GM21390 (cell line): ENCODE results near the gene NAV2.
"Not testable (repeated sequence)": the region's sequence is repeated elsewhere in the genome, so short reads cannot be mapped to it uniquely, and the experiment has no call there.

Experiments
- ATAC-seq: cut with Tn5 transposase; IDR thresholded peaks from one replicate; pipeline ENCODE4 v1.9.1; 2021; ENCODE audit not compliant: unreplicated experiment

NAV2 gene

DNA sequence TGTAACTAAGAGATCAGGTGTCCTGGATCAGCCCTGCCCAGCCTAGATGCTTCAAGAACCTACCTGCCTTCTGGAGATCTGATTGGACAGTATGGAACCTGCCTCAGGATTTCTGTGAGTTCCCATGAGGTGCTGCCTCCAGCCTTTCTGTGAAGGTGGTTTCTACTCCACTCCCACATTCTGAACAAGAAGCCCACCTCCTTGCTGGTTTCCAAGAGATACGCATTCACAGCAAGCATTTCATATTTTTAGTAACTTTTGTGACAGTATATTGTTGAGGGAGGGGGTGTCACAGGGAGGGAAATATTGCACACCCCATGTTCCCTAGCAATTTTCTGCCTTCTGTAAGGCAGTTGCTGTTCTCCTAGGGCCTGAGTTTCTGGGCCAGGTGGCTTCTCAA is 204.4 kb downstream of the NAV2 start:
- no peak for ATAC-seq

DNA sequence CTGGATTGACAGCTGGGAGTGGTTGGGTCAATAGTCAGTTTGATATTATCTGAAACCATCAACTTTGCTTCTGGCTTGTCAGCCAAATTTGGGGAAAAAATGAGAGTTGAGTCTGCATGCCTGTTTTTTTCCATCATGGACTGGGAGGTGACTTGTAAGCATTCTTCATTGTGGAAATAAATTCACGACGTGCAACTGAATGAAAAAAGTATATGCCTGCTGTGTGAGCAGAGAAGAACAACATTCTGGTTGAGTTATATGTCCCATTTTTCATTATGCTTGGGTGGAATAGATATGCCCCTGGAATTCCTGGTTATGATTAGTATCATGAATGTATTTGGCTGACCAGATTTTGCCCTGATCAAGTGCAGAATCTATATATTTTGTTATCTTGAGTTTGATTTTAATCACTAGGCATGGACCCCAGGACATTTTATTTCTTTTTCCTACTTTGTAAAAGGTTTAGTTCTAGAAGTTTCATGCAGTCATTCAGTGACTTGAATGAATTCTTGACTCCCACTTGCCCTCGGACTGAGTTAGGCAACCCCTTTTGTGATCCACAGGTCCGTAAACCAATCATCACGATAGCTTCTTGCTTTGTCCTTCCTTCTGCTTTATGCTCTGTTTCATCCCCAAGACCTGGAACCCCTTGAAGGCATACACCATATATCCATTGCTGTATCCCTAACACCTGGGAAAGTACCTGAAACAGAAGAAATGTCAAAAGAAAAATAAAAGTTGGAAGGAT is 205.8 kb downstream of the NAV2 start:
- ATAC-seq, result no peak

DNA sequence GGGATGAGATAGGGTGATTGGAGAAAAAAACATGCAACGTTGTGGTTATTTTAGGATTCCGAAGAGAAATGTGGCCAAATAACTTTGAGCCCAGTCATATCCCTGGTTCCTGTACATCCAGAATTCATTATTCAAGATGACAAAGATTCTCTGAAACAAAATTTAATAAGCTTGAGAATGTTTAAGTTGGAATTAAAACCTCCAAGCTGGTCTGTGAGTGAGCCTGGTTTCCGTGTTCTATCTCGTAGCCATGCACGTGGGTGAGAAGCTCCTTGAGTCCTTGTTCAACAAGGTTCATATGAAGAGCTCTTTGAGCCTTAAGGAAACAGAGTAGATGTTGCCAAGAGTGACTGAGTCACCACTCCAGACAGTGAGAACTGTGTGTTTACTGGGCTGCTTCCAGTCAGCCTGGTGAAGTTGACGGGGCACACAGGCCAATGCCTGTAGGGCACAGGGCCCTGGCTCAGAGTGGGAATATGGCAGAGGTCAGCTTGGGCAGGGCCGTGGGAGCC is 206.5 kb downstream of the NAV2 start:
- ATAC-seq, result no peak

DNA sequence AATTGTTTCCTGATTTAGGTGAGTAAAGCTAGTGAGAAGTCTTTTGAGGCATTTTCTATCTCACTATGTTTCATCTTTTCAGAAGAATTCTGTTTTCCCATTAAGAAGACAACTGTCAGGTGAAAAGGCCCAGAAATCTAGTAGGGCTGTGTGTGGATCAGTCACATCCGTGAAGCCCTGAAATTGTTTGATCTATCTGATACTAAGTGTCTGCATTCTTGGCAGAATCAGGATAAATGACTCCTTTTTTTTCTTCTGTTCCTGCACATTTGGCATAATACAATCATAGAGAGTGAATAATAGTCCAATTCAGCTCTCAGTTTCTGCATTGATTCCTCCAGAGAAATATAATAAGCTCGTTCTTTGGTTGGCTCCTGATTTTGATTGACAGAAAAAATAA is 208.3 kb downstream of the NAV2 start:
- ATAC-seq, result no peak

DNA sequence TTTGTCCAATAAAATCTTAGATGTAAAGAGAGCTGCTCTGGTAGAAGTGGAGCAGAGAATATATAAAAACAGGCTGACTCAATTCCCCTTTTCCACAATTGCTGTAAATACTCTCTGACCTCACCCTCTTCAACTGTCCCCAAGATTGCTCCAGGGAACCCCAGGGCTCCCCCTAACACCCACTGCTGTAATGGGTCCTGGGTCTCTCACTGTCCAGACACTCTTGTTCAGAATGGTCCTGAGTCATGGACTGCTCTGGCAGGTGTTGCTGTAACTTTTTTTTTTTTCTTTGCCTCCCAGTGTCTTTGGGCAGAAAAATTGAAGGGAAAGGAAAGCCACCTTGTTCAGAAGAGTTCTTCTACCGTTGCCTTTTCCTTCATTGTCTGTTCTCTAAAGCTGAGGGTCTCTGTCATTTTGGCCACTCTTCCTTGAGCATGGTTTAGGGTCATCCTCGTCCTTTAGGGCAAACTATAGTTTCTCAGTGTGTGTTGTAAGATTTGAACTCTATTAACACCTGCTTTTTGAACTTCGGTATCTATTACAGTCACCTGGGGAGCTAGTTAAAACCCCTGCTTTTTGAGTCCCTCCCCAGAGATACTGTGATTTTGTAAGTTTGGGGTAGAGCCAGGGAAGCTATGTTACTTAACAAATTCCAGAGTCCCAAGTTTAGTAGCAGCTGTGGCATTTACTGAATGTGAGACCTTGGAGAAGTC is 209.5 kb downstream of the NAV2 start:
- no peak for ATAC-seq

DNA sequence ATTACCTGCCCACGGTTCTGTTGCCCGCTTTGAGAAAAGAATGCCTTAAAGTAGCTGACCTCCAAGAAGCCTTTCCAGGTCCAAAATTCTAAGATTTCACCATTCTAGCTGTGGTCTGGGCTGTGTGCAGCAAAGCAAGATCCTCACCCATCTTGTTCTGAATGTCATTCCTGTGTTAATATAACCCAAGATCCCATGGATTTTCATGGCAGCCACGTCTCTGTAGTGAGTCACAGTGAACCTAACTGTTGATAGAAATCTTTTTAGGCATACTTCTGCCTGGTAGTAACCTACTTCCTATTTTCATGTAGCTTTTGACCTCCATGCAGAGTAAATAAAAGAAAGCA is 210.0 kb downstream of the NAV2 start:
- ATAC-seq, result no peak

DNA sequence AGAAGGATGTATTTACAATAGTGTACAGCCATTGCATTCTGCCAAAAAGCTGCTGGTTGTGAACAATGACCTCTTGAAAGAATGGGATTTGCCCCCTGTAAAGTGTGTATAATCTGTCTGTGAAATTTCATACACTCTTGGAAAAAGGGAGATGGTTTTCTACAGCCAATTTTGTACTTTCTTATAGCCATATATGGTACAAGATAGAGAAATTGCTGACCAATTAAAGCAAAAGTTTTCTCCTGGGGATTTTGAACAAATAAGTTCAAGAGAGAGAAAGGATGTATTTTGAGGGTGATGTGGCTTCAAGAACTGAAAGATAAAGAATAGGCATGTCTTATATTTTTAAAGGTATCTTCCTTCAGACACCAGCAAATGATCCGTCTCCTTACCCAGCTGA is 211.0 kb downstream of the NAV2 start:
- ATAC-seq, result no peak

DNA sequence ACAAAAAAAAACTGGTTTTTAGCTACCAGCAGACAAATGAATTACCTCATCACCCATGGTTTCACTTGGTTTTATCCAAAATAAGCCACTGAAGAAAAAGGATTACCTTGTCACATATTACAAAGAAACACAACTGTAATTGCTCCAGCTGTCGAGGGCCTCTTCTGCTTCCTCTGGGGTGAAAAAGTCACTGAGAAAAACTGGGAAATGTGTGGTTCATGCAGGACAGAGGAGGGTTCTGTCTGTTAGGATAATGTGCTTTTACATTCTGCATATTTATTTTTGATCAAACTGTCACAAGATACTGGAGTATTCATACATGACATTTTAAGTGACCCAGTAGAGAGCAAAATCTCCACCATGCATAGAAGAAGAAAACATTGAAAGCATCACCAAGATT is 211.7 kb downstream of the NAV2 start:
- ATAC-seq, result no peak

DNA sequence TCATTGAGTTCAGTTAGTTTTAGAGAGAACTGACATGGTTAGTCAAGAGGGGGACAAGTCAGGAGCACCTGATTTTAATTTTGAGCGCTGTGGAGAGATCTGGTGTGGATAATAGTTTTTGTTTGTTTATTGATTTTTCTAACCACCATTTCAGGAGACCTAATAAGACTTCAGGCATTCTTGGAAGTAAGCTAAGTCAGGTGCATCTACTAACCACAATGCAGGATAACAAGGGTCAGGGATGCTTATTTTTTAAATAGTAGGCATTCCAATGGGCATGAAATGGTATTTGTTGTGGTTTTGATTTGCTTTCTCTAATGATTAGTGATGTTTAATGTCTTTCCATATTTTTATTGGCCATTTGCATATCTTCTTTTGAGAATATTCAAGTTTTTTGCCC is 212.1 kb downstream of the NAV2 start:
- no peak for ATAC-seq

DNA sequence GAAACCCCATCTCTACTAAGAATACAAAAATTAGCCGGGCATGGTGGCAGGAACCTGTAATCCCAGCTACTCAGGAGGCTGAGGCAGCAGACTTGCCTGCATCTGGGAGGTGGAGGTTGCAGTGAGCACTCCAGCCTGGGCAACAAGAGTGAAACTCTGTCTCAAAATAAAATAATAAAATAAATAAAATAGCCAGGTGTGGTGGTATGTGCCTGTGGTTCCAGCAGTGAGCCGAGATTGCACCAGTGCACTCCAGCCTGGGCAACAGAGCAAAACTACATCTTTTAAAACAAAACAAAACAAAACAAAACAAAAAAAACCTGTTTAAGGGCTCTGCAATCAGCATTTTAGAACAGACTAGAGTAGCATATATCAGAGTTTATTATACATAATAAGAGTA is 214.8 kb downstream of the NAV2 start:
- ATAC-seq, result not testable (repeated sequence)

DNA sequence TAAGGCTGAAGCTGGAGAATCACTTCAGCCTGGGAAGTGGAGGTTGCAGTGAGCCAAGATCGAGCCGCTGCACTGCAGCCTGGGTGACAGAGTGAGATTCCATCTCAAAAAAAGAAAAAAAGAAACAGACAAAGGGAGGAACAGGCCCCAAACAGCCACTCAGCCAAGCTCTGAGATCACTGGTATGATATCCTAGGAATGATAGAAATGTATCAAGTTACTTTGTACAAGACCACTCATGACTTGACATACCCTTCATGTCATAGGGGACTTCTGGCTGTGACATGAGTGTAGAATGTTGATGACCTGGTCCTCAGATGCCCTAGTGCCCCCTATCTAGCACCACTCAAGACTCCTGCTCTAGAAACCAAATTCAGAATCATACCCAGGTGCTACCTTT is 216.5 kb downstream of the NAV2 start:
- no peak for ATAC-seq

DNA sequence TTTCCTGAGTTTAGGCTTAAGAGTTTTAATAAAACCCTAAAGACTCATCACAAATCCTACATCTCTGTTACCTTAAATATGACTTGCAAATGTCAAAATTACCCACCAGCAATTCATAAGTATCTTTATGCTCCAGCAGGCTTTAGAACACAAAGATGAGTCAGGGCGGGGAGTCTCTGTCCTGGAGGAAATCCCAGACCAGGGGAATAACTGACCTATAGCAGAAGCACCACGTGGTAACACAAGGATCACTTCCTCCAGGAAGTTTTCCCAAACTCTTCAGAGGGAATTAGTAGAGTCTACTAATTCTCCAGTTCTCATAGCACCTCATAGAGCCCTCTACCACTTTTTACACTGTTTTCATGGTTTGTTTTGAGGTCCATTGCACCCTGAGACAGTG is 217.0 kb downstream of the NAV2 start:
- ATAC-seq, result no peak

DNA sequence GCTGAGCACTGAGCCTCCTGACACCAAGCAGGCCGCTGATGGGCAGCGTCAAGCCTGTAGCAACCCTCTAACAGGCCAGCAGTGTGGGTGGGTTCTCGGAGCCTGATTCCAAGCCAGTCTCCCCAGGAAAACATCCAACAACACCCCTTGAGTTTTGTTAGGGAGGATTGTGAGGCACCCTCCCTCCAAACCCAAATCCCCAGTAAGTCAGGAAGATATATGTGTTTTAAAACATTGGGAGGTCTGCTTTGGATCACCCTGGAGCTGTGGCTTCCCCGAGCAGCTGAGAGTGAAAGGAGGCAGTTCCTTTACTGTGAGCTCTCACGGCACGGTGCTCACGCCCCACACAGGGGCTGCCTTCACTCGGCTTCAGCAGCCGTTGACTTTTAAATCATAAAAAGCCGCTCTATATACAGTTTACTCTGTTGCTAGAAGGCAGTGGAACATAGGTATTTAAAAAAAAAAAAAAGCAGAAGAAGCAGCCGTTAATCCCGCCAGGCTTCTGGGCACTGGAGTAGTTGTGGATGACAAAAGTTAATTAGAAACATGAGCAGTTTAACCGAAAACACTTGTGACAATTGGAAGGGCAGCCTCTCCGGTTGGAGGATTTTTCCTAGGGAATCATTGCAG is 218.6 kb downstream of the NAV2 start:
- no peak for ATAC-seq

DNA sequence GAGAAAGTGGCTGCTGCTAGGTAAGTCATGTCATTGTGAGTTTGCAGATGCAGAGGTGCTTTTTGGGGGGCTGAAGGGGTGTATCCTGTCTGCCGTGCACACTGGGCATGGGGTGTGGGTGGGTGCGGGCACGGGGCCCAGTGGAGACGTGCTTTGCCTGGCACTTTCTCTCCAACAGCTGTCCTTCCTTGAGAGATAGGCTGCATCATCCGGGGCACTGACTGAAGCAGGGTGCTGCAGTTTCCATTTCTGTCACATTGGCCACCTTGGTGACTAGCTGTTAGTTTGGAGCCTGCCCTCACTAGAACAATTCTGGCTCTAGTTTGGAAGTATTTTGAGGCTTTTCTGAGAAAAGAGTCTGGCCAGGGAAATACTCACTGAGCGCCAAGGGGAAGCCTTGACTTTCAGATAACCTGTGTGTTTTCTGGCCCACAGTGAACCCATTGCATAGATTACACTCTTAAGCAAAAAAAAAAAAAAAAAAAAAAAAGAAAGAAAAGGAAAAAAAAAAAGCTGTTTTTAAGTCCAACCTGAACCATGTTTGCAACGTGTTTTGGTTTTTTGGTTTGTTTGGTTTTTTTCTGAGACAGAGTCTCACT is 219.2 kb downstream of the NAV2 start:
- no peak for ATAC-seq

DNA sequence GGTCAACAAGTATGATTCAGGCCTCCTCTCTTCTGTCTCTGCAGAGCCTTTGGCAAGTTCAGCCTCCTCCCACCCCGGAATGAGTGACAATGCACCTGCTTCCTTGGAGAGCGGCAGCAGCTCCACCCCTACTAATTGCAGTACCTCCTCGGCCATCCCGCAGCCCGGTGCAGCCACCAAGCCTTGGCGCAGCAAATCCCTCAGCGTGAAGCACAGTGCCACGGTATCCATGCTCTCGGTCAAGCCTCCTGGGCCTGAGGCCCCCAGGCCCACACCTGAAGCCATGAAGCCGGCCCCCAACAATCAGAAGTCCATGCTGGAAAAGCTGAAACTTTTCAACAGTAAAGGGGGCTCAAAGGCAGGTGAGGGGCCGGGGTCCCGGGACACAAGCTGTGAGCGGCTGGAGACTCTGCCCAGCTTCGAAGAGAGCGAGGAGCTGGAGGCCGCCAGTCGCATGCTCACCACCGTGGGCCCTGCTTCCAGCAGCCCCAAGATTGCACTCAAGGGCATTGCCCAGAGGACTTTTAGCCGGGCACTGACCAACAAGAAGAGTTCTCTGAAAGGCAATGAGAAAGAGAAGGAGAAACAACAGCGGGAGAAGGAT is 220.6 kb downstream of the NAV2 start:
- no peak for ATAC-seq

DNA sequence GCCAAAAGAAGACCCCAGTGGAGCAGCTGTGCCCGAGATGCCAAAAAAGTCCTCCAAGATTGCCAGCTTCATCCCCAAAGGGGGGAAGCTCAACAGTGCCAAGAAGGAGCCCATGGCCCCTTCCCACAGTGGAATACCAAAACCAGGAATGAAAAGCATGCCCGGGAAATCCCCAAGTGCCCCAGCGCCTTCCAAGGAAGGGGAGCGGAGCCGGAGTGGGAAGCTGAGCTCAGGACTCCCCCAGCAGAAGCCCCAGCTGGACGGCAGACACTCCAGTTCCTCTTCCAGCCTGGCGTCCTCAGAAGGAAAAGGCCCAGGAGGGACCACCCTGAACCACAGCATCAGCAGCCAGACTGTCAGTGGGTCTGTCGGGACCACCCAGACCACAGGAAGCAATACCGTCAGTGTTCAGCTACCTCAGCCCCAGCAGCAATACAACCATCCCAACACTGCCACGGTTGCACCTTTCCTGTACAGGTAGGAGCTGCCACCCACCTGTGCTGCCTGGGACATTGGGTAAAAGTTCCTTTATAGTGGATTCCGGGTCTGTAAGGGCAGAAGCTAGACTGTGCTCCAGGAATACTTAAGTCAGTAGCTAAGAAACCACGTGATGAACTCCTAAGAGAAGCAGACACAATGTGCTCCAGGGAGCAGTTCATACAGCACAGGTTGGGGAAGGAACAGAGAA is 221.3 kb downstream of the NAV2 start:
- no peak for ATAC-seq

DNA sequence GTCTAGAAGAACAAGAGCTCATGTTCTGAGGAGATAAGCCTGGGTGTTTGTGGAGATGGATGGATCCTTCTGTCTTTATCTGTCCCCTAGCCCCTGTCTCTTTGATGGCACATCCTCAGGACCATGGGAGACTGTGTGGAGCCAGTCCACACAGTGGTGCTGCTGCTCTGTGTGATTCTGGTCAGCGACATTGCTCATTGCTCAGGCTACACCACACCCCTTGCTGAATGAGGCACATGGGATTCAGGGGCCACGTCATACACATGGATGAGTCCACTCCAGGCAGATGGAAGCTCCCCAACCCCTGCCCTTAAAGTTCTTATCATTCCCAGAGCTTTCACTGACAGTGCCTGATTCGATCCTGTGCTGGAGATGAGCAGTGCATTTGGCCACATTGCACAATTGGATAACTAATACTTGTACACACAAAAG is 222.2 kb downstream of the NAV2 start:
- no peak for ATAC-seq

DNA sequence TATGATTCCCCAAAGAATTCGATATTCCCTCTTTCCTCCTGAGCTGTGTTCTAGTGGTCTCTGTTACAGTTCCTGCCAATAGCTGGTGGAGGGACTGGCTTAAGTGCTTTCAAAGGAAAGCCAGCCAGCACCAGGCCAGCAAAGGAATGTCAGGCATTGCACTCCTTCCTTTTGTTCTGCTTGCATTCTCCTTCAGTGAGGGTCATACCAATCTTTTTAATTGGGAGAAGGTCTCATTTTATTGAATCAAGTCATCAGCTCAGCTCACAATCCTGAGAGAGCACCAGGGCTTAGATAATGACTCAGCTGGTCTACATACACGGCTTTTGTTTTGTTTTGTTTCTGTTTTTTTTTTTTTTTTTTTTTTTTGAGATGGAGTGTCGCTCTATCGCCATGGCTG is 222.9 kb downstream of the NAV2 start:
- no peak for ATAC-seq

DNA sequence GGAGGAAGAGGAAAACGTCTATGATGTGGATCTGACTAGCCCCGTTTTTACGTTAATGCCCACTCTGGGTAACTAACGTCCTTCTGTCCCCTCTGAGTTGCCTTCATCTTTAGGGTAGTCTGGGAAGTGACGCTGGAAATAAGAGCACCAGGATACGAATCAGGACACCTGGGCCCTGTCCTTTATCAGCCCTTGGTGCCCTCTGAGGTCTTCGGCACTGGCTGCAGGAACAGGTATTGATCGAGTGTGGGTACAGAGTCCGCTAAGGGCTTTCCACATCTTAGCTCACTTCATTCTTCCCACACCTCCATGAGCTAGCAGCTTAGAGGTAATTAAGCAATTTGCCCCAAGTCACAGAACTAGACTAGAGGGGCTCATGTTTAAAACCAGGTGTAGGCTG is 223.8 kb downstream of the NAV2 start:
- ATAC-seq, result no peak

DNA sequence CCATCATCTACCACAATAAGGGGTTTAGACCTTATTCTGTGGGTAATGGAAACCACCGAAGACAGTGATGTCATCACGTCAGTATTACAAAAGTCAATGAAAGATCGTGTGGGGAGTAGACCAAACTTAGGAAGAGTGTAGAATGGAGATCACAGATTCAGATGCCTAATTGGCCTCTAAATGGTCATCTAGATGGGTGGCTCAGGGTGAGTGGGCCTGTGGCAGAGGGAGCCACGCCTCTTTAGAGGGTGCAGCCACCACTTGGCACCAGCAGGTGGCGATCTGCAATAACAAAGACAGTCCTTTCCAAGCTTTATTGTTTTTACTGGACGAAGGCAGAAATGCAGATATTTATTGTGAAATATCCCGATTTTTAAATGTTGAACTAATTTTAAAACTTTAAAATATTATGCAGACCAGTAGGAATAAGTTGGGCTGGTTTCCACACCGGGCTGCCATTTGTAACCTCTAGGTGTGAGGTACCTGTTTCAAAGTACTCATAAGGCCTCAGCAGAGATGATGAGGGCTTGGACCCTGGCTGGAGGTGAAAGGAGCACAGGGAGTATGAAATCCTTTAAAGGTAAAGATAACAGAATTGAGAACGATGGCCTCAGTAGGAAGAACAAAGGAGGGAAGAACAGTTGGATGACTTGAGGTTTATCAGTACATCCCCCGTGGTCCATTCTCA is 225.7 kb downstream of the NAV2 start:
- peak; percentile 72 for ATAC-seq
